Spleen (tissue), 13 donors: ENCODE results near the gene USP21. TPM values are rescaled to one million over a fixed set of nuclear protein-coding genes. Genes with fewer than 3 reads are reported as not detected.

Source experiments
- DNase-seq: peaks from one replicate; pipeline ENCODE4 v3.0.0-alpha.2; 2020
- H3K27ac ChIP-seq, 8 donors: fragments of 200-600 bp; sonication (generic) in 7 of 8; 1 replicate in 4 of 8; 2 replicates in 4 of 8; pipeline versions ENCODE4 v1.5.0 to v1.8.0; 2016 to 2021; ENCODE audit warnings: inconsistent platforms in 4 of 8, mild to moderate bottlenecking in 4 of 8, moderate library complexity in 1 of 8
- H3K27me3 ChIP-seq, 7 donors: fragments of 200-600 bp; sonication (generic) in 6 of 7; replicated peaks in 1 of 7; 1 replicate in 4 of 7; 2 replicates in 3 of 7; pipeline versions ENCODE4 v1.5.0 to v1.8.0; 2016 to 2021; ENCODE audit warnings: inconsistent platforms in 3 of 7, mild to moderate bottlenecking in 1 of 7
- H3K36me3 ChIP-seq, 6 donors: fragments of 200-600 bp; sonication (generic) in 5 of 6; 1 replicate in 4 of 6; 2 replicates in 2 of 6; pipeline versions ENCODE4 v1.5.0 to v1.8.0; 2016 to 2021; ENCODE audit warnings: inconsistent platforms in 2 of 6
- H3K4me1 ChIP-seq, 6 donors: fragments of 200-600 bp; sonication (generic) in 5 of 6; 1 replicate in 3 of 6; 2 replicates in 3 of 6; pipeline versions ENCODE4 v1.5.0 to v1.8.0; 2016 to 2021; ENCODE audit warnings: inconsistent platforms in 3 of 6
- H3K4me3 ChIP-seq, 8 donors: fragments of 200-600 bp; sonication (generic) in 7 of 8; 1 replicate in 4 of 8; 2 replicates in 4 of 8; pipeline versions ENCODE4 v1.5.0 to v1.8.0; 2016 to 2021; ENCODE audit warnings: inconsistent platforms in 4 of 8, mild to moderate bottlenecking in 4 of 8, moderate library complexity in 2 of 8
- H3K9me3 ChIP-seq, 8 donors: fragments of 200-600 bp; sonication (generic) in 7 of 8; 1 replicate in 4 of 8; 2 replicates in 4 of 8; pipeline versions ENCODE4 v1.5.0 to v1.8.0; 2016 to 2021; ENCODE audit warnings: inconsistent platforms in 4 of 8
- POLR2A ChIP-seq, 3 donors: fragments of 450-650 bp; IDR thresholded peaks; one replicate each; pipeline ENCODE4 v1.5.1; 2017; ENCODE audit warnings: antibody characterized with exemption in 3 of 3, mild to moderate bottlenecking in 1 of 3
- POLR2AphosphoS5 ChIP-seq, 3 donors: sonication (generic); formaldehyde crosslinking; IDR thresholded peaks; one replicate each; pipeline ENCODE4 v1.5.1; 2017; ENCODE audit warnings: antibody characterized with exemption in 3 of 3
- whole genome bisulfite sequencing, 5 donors: extraction: QIAGEN DNeasy Blood & Tissue Kit in 3 of 5; methylation state at CpG; one replicate each; pipeline versions ENCODE4 v1.1.5 to v1.1.7; 2013 to 2018; 5-methylcytosine and 5-hydroxymethylcytosine counted together
- intact Hi-C: fragments of 100-400 bp; cut with DNase I; formaldehyde crosslinking; loops from one replicate; pipeline ENCODE4 v1.15.0; 2023; ENCODE audit warnings: low total_unique reads
- long read RNA-seq, 2 donors: transcript quantifications; one replicate each; lab custom pipeline, GENCODE V29; 2026
- polyA plus RNA-seq, 3 donors: library from polyadenylated mRNA; stranded (reverse); fragments of 200-250 nt; gene quantifications; one replicate each; pipeline ENCODE4 v1.2.1, GENCODE V29; 2013
- total RNA-seq, 7 donors: library from RNA; depleted of rRNA in 3 of 7; stranded (reverse); fragments of >200 nt in 3 of 7; fragmentation: NEBNext Ultra II Directional in 4 of 7; extraction: Animal tissue kit (Norgen Biotek cat#: 25700) in 4 of 7; gene quantifications; one replicate each; pipeline versions ENCODE4 v1.1.0 to v1.2.1, GENCODE V29; 2016 to 2021
- TF ChIP-seq, protein P1 (sequence below), 11 experiments: fragments of 200-600 bp in 7 of 11; fragments of 450-650 bp in 4 of 11; sonication (generic) in 4 of 11; IDR thresholded peaks in 8 of 11; conservative IDR thresholded peaks in 3 of 11; 1 replicate in 7 of 11; 2 replicates in 4 of 11; pipeline versions ENCODE4 v1.4.0 to v1.8.0; 2016 to 2021; ENCODE audit warnings: antibody characterized with exemption in 11 of 11, inconsistent platforms in 4 of 11, mild to moderate bottlenecking in 1 of 11
- donor health status: healthy with polysubstance abuse.
- donor health status: DM: no; HTN: no; CAD: no; lungs with moderate emphysema.
- donor health status: DM: no; HTN: no; CAD: no.
- donor health status: Bipolar disorder and iron deficiency.
- donor health status: healthy.
- donor health status: DM: no; HTN: no; CAD: no.
- donor health status: DM: yes; HTN: yes; CAD: no.

USP21 gene, protein sequence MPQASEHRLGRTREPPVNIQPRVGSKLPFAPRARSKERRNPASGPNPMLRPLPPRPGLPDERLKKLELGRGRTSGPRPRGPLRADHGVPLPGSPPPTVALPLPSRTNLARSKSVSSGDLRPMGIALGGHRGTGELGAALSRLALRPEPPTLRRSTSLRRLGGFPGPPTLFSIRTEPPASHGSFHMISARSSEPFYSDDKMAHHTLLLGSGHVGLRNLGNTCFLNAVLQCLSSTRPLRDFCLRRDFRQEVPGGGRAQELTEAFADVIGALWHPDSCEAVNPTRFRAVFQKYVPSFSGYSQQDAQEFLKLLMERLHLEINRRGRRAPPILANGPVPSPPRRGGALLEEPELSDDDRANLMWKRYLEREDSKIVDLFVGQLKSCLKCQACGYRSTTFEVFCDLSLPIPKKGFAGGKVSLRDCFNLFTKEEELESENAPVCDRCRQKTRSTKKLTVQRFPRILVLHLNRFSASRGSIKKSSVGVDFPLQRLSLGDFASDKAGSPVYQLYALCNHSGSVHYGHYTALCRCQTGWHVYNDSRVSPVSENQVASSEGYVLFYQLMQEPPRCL
- 10 to 100 TPM; 25.3 to 33.0 (median 29.4) TPM for total RNA-seq
- polyA plus RNA-seq: 10 to 100 TPM; 17.9 to 26.1 (median 24.4) TPM
- long read RNA-seq, donor 1, partial matches to known transcripts: 0 of 3 reads
- long read RNA-seq, donor 1, other reads (novel, unspliced or antisense): 0 of 3 reads
- long read RNA-seq, donor 2, partial matches to known transcripts: 5 of 6 reads
- long read RNA-seq, donor 2, other reads (novel, unspliced or antisense): 0 of 6 reads

DNA sequence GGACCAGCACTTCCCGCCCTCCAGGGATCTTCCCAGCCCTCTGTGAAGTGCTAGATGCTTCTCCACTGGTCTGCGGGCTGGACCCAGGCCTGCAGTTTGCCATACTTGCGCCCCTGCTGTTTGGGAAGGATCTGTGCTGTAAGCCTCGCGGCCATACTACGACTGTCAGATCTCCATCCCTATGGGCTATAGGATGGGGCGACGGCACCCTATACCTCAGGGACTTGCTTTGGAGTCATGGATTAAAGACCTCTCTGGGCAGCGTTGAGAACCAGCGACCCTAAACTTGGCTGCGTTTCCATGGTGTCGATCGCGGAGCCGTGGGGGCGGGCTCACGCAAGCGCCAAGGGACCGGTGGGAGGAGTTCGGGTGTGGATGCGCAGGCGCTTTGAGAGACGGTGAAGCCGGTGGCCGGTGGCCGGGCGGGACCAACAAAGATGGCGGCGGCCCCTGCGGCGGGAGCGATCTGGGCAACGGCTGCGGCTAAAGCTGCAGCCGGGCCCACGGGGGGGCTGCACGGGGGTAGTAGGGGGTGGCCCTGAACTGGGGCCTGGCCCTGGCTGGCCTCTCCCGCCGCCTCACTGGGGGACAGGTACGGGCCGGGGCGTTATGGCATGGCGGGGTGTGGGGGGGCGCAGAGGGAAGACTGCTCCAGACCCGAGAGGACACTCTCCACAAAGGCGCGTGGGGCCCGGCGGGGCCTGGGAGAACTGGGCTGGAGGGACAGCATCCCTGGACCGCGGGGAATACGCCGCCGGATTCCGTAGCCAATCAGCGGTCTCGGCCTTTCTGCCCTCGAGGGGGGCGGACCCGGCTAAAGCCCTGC lies at the start of gene USP21:
TSS of gene USP21 (plus strand) at position 414 of the 826 bp plus-strand sequence. CDS start 1,141 bp downstream, outside the sequence.
- TF ChIP-seq POLR2A (IDR thresholded peaks at IDR 0.05) (peak in 2 of 3 donors; percentile 26 to 27), POLR2AphosphoS5 (IDR thresholded peaks at IDR 0.05) (peak; percentile 89 to 94 (median 90))
- TF ChIP-seq, protein P1, sequence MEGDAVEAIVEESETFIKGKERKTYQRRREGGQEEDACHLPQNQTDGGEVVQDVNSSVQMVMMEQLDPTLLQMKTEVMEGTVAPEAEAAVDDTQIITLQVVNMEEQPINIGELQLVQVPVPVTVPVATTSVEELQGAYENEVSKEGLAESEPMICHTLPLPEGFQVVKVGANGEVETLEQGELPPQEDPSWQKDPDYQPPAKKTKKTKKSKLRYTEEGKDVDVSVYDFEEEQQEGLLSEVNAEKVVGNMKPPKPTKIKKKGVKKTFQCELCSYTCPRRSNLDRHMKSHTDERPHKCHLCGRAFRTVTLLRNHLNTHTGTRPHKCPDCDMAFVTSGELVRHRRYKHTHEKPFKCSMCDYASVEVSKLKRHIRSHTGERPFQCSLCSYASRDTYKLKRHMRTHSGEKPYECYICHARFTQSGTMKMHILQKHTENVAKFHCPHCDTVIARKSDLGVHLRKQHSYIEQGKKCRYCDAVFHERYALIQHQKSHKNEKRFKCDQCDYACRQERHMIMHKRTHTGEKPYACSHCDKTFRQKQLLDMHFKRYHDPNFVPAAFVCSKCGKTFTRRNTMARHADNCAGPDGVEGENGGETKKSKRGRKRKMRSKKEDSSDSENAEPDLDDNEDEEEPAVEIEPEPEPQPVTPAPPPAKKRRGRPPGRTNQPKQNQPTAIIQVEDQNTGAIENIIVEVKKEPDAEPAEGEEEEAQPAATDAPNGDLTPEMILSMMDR (IDR thresholded peaks at IDR 0.05 in 8 of 11, conservative IDR thresholded peaks at IDR 0.05 in 3 of 11): peak in 3 of 11 experiments; percentile 23 to 34 (median 31)
- no peaks in the 10 kb centered on the region for H3K27me3 ChIP-seq
- no peaks in the 10 kb centered on the region for H3K9me3 ChIP-seq
- peaks cover 28 to 69% (median 52%) of the 10 kb centered on the region in 6 donors for H3K4me1 ChIP-seq
- H3K36me3 ChIP-seq: peaks cover 0 to 60% (median 27%) of the 10 kb centered on the region in 6 donors
- H3K27ac ChIP-seq: peak within 1 kb of the TSS; percentile 69 to 92 (median 88)
- intact Hi-C loops: no loop called here
- WGBS, 5 donors: 1 to 6% (median 3%) methylated on average over 40 to 60 of the region's 60 CpGs
- peak within 1 kb of the TSS; percentile 64 to 99 (median 94) for H3K4me3 ChIP-seq
- peak; percentile 98 for DNase-seq

DNA sequence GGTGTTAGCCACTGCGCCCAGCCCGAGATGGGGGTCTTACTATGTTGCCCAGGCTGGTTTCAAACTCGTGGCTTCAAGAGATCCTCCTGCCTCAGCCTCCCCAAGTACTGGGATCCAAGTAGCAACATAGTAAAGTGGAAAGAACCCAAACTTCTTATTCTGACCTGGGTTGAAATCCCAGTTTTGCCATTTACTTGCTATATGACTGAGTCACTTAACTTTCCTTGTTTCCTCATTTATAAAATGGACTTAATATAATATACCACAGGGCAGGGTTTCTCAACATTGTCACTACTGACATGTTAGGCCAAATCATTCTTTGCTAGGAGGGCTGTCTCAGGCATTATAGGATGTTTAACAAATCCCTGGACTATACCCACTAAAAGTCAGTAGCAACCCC lies 48.2 kb upstream of the USP21 start:
- H3K4me3 ChIP-seq: no peak overlapping the region
- H3K36me3 ChIP-seq: peaks cover 0 to 36% (median 2%) of the 10 kb centered on the region in 6 donors
- peaks cover 28 to 69% (median 50%) of the 10 kb centered on the region in 6 donors for H3K4me1 ChIP-seq
- H3K27ac ChIP-seq: no peak overlapping the region
- DNase-seq: no peak
- intact Hi-C loops: no loop called here
- H3K27me3 ChIP-seq: no peaks in the 10 kb centered on the region
- TF ChIP-seq POLR2A (IDR thresholded peaks at IDR 0.05): no peak
- TF ChIP-seq, protein P1 (IDR thresholded peaks at IDR 0.05 in 8 of 11, conservative IDR thresholded peaks at IDR 0.05 in 3 of 11): no peak
- no peak for TF ChIP-seq POLR2AphosphoS5 (IDR thresholded peaks at IDR 0.05)
- H3K9me3 ChIP-seq: no peaks in the 10 kb centered on the region
- WGBS, 5 donors: 91 to 99% (median 95%) methylated on average over 3 of the region's 3 CpGs

DNA sequence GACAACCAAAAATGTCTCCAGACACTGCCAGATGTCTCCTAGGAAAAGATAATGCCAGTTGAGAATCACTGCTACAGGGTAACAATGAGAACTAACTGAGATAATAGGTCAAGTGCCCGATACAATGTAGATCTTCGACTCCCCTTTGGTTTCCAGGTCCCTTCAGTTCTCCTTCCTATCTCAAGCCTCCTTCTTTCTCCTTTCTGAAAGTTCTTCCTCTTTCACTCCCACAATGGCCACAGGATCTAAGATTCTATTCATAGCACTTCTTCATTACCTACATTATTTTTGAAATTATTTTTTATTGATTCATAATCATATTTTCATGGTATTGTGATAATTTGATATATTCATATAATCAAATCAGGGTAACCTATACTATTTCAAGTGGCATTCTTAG lies 47.8 kb upstream of the USP21 start:
- DNase-seq: no peak
- TF ChIP-seq, protein P1 (IDR thresholded peaks at IDR 0.05 in 8 of 11, conservative IDR thresholded peaks at IDR 0.05 in 3 of 11): no peak
- no peak for TF ChIP-seq POLR2AphosphoS5 (IDR thresholded peaks at IDR 0.05)
- TF ChIP-seq POLR2A (IDR thresholded peaks at IDR 0.05): no peak
- Histone ChIP-seq H3K9me3 (no peaks in the 10 kb centered on the region), H3K4me1 (peaks cover 32 to 69% (median 54%) of the 10 kb centered on the region in 6 donors), H3K36me3 (peaks cover 0 to 36% (median 2%) of the 10 kb centered on the region in 6 donors), H3K27me3 (no peaks in the 10 kb centered on the region), H3K27ac (no peak overlapping the region), H3K4me3 (no peak overlapping the region)
- intact Hi-C loops: no loop called here
- WGBS, 5 donors: 22 to 78% (median 43%) methylated on average over 2 of the region's 2 CpGs
